ENCODE data around the gene CD74. TPM values are rescaled to one million over a fixed set of nuclear protein-coding genes. Genes with fewer than 3 reads are reported as not detected.
"Not testable (repeated sequence)": the region's sequence is repeated elsewhere in the genome, so short reads cannot be mapped to it uniquely, and the experiment has no call there.

CD74 gene
- total and polyA plus RNA-seq, 4 donors, result 176 to 327 (median 257) TPM

DNA sequence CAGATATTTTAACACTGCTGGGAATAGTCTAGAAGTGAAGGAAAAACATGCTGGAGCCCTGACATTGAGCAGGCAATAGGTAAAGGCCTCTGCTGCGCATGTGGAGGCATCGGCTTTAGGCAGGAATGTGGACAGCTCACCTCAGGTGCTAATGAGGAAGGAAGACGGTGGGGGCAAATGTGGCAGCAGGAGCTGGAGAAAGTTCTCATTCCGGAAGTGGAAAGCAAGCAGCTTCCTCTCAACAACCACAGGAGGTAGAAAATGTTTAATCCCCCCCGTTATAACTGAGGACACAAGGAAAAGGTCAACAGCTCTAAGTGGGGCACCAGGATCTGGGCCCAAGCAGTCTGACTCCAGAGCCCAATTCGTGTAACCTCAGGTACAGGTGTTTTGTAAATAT is 44.4 kb upstream of the CD74 start:
- peaks cover 0 to 8% (median 6%) of the 10 kb centered on the region in 4 donors for H3K4me1 ChIP-seq (ENCODE audit: control insufficient read depth in 4 of 4, insufficient read depth in 4 of 4, low read length in 3 of 4)
- no peak overlapping the region for H3K9ac ChIP-seq (ENCODE audit: low read depth in 1 of 2, low read length in 2 of 2)
- H3K27ac ChIP-seq (ENCODE audit: low read depth in 1 of 2, low read length in 2 of 2), result no peak overlapping the region
- no peaks in the 10 kb centered on the region for H3K9me3 ChIP-seq (ENCODE audit: control insufficient read depth in 4 of 4, low read length in 3 of 4)
- H3K4me3 ChIP-seq (ENCODE audit: low read depth in 1 of 3, low read length in 3 of 3), result no peak overlapping the region
- 71% methylated on average over 6 of the region's 6 CpGs for WGBS
- no peak for DNase-seq (ENCODE audit: low spot score)
- no peak for TF ChIP-seq JUND (IDR thresholded peaks at IDR 0.05)
- TF ChIP-seq, protein P1, sequence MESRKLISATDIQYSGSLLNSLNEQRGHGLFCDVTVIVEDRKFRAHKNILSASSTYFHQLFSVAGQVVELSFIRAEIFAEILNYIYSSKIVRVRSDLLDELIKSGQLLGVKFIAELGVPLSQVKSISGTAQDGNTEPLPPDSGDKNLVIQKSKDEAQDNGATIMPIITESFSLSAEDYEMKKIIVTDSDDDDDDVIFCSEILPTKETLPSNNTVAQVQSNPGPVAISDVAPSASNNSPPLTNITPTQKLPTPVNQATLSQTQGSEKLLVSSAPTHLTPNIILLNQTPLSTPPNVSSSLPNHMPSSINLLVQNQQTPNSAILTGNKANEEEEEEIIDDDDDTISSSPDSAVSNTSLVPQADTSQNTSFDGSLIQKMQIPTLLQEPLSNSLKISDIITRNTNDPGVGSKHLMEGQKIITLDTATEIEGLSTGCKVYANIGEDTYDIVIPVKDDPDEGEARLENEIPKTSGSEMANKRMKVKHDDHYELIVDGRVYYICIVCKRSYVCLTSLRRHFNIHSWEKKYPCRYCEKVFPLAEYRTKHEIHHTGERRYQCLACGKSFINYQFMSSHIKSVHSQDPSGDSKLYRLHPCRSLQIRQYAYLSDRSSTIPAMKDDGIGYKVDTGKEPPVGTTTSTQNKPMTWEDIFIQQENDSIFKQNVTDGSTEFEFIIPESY (IDR thresholded peaks at IDR 0.05), result no peak
- TF ChIP-seq, protein P2, sequence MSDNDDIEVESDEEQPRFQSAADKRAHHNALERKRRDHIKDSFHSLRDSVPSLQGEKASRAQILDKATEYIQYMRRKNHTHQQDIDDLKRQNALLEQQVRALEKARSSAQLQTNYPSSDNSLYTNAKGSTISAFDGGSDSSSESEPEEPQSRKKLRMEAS (IDR thresholded peaks at IDR 0.05), result no peak
- TF ChIP-seq TAF1 (conservative IDR thresholded peaks at IDR 0.05), result no peak
- TF ChIP-seq RAD21 (IDR thresholded peaks at IDR 0.05), result no peak
- no peak for TF ChIP-seq FOXA1 (IDR thresholded peaks at IDR 0.05)
- no peak for TF ChIP-seq HNF4G (IDR thresholded peaks at IDR 0.05)
- TF ChIP-seq EGR1 (IDR thresholded peaks at IDR 0.05; ENCODE audit: low read depth in 2 of 2), result no peak
- TF ChIP-seq, protein P3, sequence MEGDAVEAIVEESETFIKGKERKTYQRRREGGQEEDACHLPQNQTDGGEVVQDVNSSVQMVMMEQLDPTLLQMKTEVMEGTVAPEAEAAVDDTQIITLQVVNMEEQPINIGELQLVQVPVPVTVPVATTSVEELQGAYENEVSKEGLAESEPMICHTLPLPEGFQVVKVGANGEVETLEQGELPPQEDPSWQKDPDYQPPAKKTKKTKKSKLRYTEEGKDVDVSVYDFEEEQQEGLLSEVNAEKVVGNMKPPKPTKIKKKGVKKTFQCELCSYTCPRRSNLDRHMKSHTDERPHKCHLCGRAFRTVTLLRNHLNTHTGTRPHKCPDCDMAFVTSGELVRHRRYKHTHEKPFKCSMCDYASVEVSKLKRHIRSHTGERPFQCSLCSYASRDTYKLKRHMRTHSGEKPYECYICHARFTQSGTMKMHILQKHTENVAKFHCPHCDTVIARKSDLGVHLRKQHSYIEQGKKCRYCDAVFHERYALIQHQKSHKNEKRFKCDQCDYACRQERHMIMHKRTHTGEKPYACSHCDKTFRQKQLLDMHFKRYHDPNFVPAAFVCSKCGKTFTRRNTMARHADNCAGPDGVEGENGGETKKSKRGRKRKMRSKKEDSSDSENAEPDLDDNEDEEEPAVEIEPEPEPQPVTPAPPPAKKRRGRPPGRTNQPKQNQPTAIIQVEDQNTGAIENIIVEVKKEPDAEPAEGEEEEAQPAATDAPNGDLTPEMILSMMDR (IDR thresholded peaks at IDR 0.05; ENCODE audit: low read depth, low read length, missing input control), result no peak
- TF ChIP-seq RXRA (IDR thresholded peaks at IDR 0.05), result no peak
- TF ChIP-seq, protein P4, sequence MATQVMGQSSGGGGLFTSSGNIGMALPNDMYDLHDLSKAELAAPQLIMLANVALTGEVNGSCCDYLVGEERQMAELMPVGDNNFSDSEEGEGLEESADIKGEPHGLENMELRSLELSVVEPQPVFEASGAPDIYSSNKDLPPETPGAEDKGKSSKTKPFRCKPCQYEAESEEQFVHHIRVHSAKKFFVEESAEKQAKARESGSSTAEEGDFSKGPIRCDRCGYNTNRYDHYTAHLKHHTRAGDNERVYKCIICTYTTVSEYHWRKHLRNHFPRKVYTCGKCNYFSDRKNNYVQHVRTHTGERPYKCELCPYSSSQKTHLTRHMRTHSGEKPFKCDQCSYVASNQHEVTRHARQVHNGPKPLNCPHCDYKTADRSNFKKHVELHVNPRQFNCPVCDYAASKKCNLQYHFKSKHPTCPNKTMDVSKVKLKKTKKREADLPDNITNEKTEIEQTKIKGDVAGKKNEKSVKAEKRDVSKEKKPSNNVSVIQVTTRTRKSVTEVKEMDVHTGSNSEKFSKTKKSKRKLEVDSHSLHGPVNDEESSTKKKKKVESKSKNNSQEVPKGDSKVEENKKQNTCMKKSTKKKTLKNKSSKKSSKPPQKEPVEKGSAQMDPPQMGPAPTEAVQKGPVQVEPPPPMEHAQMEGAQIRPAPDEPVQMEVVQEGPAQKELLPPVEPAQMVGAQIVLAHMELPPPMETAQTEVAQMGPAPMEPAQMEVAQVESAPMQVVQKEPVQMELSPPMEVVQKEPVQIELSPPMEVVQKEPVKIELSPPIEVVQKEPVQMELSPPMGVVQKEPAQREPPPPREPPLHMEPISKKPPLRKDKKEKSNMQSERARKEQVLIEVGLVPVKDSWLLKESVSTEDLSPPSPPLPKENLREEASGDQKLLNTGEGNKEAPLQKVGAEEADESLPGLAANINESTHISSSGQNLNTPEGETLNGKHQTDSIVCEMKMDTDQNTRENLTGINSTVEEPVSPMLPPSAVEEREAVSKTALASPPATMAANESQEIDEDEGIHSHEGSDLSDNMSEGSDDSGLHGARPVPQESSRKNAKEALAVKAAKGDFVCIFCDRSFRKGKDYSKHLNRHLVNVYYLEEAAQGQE (IDR thresholded peaks at IDR 0.05), result no peak
- no peak for TF ChIP-seq FOXA2 (IDR thresholded peaks at IDR 0.05)
- H3K36me3 ChIP-seq (ENCODE audit: control insufficient read depth in 4 of 4, insufficient read depth in 3 of 4, low read depth in 1 of 4, low read length in 3 of 4), result no peaks in the 10 kb centered on the region
- no peaks in the 10 kb centered on the region for H3K27me3 ChIP-seq (ENCODE audit: control insufficient read depth in 4 of 4, insufficient read depth in 4 of 4, low read length in 3 of 4)

DNA sequence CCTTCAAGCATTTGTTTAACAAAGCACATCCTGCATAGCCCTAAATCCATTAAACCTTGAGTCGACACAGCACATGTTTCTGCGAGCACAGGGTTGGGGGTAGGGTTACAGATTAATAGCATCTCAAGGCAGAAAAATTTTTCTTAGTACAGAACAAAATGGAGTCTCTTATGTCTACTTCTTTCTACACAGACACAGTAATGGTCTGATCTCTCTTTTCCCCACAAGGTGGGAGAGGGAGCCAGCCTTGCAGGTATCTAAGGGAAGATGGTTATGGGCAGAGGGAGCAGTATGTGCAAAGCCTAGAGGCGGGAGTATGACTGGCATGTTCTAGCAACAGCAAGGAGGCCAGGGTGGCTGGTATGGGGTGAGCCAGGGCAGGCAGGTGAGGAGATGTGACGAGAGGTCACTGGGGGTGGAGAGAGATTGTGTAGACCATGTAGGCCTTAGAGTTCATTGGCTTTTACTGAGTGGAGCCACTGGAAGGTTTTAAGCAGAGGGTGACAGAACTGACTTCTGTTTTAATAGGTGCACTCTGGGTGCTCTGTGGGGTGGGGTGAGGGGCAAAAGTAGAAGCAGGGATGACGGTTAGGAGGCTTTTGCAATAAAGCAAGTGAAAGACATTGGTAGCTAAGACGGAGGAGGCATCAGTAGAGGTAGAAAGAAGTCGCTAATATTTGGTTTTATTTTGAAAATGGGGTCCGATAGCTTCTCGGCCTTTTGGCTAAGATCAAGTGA is 42.0 kb upstream of the CD74 start:
- TF ChIP-seq SP1 (IDR thresholded peaks at IDR 0.05) (no peak), GABPA (IDR thresholded peaks at IDR 0.05 in 1 of 2, conservative IDR thresholded peaks at IDR 0.05 in 1 of 2) (no peak), YY1 (IDR thresholded peaks at IDR 0.05) (no peak), TAF1 (conservative IDR thresholded peaks at IDR 0.05) (no peak), EGR1 (IDR thresholded peaks at IDR 0.05; ENCODE audit: low read depth in 2 of 2) (no peak), HNF4G (IDR thresholded peaks at IDR 0.05) (no peak)
- TF ChIP-seq, protein P3 (IDR thresholded peaks at IDR 0.05; ENCODE audit: low read depth, low read length, missing input control), result no peak
- Histone ChIP-seq H3K36me3 (ENCODE audit: control insufficient read depth in 4 of 4, insufficient read depth in 3 of 4, low read depth in 1 of 4, low read length in 3 of 4) (no peaks in the 10 kb centered on the region), H3K9ac (ENCODE audit: low read depth in 1 of 2, low read length in 2 of 2) (no peak overlapping the region), H3K4me3 (ENCODE audit: low read depth in 1 of 3, low read length in 3 of 3) (no peak overlapping the region), H3K9me3 (ENCODE audit: control insufficient read depth in 4 of 4, low read length in 3 of 4) (no peaks in the 10 kb centered on the region), H3K4me1 (ENCODE audit: control insufficient read depth in 4 of 4, insufficient read depth in 4 of 4, low read length in 3 of 4) (peaks cover 0 to 11% (median 6%) of the 10 kb centered on the region in 4 donors), H3K27me3 (ENCODE audit: control insufficient read depth in 4 of 4, insufficient read depth in 4 of 4, low read length in 3 of 4) (no peaks in the 10 kb centered on the region), H3K27ac (ENCODE audit: low read depth in 1 of 2, low read length in 2 of 2) (no peak overlapping the region)
- no peak for DNase-seq (ENCODE audit: low spot score)
- 75% methylated on average over 9 of the region's 9 CpGs for WGBS

DNA sequence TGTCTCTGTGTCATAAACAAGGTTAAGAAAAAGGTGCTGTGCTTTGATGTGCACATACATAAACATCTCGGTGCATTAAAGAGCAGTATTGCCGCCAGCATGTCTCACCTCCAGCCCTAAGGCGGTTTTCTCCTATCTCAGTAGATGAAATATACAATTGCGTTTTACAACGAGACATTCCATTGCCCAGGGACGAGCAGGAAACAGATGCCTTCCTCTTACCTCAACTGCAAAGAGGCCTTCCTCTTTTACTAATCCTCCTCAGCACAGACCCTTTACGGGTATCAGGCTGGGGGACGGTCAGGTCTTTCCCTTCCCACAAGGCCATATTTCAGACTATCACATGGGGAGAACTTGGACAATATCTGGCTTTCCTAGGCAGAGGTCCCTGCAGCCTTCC is 41.3 kb upstream of the CD74 start:
- H3K9me3 ChIP-seq (ENCODE audit: control insufficient read depth in 4 of 4, low read length in 3 of 4); DNase-seq (ENCODE audit: low spot score); H3K27ac ChIP-seq (ENCODE audit: low read depth in 1 of 2, low read length in 2 of 2); H3K4me3 ChIP-seq (ENCODE audit: low read depth in 1 of 3, low read length in 3 of 3); H3K9ac ChIP-seq (ENCODE audit: low read depth in 1 of 2, low read length in 2 of 2); H3K36me3 ChIP-seq (ENCODE audit: control insufficient read depth in 4 of 4, insufficient read depth in 3 of 4, low read depth in 1 of 4, low read length in 3 of 4); H3K27me3 ChIP-seq (ENCODE audit: control insufficient read depth in 4 of 4, insufficient read depth in 4 of 4, low read length in 3 of 4); H3K4me1 ChIP-seq (ENCODE audit: control insufficient read depth in 4 of 4, insufficient read depth in 4 of 4, low read length in 3 of 4): not testable (repeated sequence)
- WGBS, result 66% methylated on average over 8 of the region's 8 CpGs
